Thyroid gland (tissue), 4 donors: ENCODE results near the gene GADL1.

Source experiments
- POLR2A ChIP-seq, 2 donors: fragments of 450-650 bp; IDR thresholded peaks; one replicate each; pipeline ENCODE4 v1.6.1; 2017; ENCODE audit warnings: antibody characterized with exemption in 2 of 2, mild to moderate bottlenecking in 2 of 2, moderate library complexity in 1 of 2
- TF ChIP-seq, protein P1 (sequence below), 6 experiments: fragments of 200-600 bp in 3 of 6; fragments of 450-650 bp in 3 of 6; sonication (generic) in 3 of 6; IDR thresholded peaks; one replicate each; pipeline ENCODE4 v1.5.1; 2016 to 2019; ENCODE audit warnings: antibody characterized with exemption in 6 of 6, mild to moderate bottlenecking in 2 of 6, inconsistent platforms in 1 of 6, moderate library complexity in 1 of 6

DNA sequence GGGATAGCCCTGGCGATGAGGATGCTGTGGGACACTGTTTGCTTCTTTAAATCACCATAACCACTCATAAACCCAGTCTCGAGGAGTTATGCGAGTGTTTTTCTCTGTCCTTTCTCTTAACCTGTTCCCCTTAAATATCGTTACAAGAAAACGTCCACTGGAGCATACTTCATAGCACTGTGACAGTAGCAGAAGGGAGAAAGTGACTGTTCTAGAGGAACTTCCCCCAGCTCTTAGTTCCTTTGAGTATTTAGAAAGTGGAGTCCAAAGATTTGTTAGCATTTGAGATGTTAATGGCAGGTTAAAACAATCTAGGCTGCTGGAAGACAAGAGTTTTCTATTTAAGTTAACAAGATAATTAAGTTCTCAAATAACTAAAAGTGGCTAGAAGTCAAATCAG is 142.0 kb downstream of the GADL1 start:
- no peak for TF ChIP-seq POLR2A (IDR thresholded peaks at IDR 0.05)
- TF ChIP-seq, protein P1, sequence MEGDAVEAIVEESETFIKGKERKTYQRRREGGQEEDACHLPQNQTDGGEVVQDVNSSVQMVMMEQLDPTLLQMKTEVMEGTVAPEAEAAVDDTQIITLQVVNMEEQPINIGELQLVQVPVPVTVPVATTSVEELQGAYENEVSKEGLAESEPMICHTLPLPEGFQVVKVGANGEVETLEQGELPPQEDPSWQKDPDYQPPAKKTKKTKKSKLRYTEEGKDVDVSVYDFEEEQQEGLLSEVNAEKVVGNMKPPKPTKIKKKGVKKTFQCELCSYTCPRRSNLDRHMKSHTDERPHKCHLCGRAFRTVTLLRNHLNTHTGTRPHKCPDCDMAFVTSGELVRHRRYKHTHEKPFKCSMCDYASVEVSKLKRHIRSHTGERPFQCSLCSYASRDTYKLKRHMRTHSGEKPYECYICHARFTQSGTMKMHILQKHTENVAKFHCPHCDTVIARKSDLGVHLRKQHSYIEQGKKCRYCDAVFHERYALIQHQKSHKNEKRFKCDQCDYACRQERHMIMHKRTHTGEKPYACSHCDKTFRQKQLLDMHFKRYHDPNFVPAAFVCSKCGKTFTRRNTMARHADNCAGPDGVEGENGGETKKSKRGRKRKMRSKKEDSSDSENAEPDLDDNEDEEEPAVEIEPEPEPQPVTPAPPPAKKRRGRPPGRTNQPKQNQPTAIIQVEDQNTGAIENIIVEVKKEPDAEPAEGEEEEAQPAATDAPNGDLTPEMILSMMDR (IDR thresholded peaks at IDR 0.05): no peak
